ENCODE results near the gene COL4A1. TPM values are rescaled to one million over a fixed set of nuclear protein-coding genes. Genes with fewer than 3 reads are reported as not detected.

The COL4A1 gene
- total and polyA plus RNA-seq, 2 of the 13 experiments (the other 11 are each of a cell fraction or from before 2014, with no cell fraction given), result not detected

DNA sequence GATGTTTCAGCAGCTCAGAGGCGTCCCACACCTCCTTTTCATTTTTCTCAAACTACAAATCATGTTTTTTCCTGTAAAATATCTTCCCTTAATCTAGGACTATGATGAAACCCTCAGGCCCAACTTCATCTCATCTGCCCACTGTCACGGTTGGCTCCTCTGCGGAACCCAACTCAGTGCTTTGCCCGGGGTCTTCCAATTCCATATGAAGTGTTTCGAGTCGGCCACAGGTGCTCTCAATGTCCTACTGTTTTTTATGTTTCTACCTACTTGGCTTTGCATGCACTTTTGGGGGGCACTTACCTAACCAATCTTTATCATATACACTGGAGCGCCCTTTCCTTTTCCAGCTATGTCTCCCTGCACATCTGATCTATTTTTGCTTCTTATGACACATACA, 28.1 kb downstream of the COL4A1 start:
- FAIRE-seq (no peak), DNase-seq (ENCODE audit: low spot score) (no peak), ATAC-seq (no peak)
- no peak overlapping the region for H3K9ac ChIP-seq (ENCODE audit: insufficient read depth, low read depth, low read length)
- H3K4me2 ChIP-seq (ENCODE audit: low read depth, low read length), result no peak overlapping the region
- intact Hi-C loops (cut with micrococcal nuclease; ENCODE audit: unreplicated experiment) (no loop called here), in situ Hi-C loops (cut with HindIII; ENCODE audit: extremely low pct_ligation_motif_present, low pct_unique_long_range_greater_than_20kb) (no loop called here)
- ChIA-PET CTCF (ENCODE audit: low intra/inter-chr PET ratio, low total read pairs) (no interaction called here), POLR2A (no interaction called here)
- no peaks in the 10 kb centered on the region for H3K9me3 ChIP-seq (ENCODE audit: low read length)
- BruUV-seq (replicated peaks), result no TSS peak
- H3K36me3 ChIP-seq (replicated peaks in 1 of 2; ENCODE audit: control insufficient read depth in 1 of 2, insufficient read depth in 2 of 2, low read length in 2 of 2), result no peaks in the 10 kb centered on the region
- 21% methylated on average over 7 of the region's 7 CpGs for WGBS (ENCODE audit: low lambda C conversion rate)
- TF ChIP-seq ZNF740 (CRISPR knock-in tag; IDR thresholded peaks at IDR 0.05) (no peak), MED13 (CRISPR knock-in tag; IDR thresholded peaks at IDR 0.05) (no peak), ZNF577 (CRISPR knock-in tag; IDR thresholded peaks at IDR 0.05; ENCODE audit: borderline replicate concordance, low read depth) (no peak), ZFP41 (CRISPR knock-in tag; IDR thresholded peaks at IDR 0.05; ENCODE audit: borderline replicate concordance) (no peak), REPIN1 (CRISPR knock-in tag; IDR thresholded peaks at IDR 0.05; ENCODE audit: borderline replicate concordance, low read depth) (no peak), REST (IDR thresholded peaks at IDR 0.05; ENCODE audit: borderline replicate concordance in 1 of 2, low read depth in 1 of 2, low read length in 2 of 2) (no peak), FOXM1 (CRISPR knock-in tag; IDR thresholded peaks at IDR 0.05) (no peak), ZMAT3 (CRISPR knock-in tag; conservative IDR thresholded peaks at IDR 0.05) (no peak), ZNF746 (CRISPR knock-in tag; IDR thresholded peaks at IDR 0.05) (no peak)
- H3K4me1 ChIP-seq (ENCODE audit: insufficient read depth, low read length), result no peaks in the 10 kb centered on the region
- no peak overlapping the region for H2AFZ ChIP-seq (ENCODE audit: low read length)
- no peaks in the 10 kb centered on the region for H4K20me1 ChIP-seq (ENCODE audit: insufficient read depth, low read length)
- H3K27ac ChIP-seq (ENCODE audit: extremely low read length, insufficient read depth, low read length), result no peak overlapping the region
- no peak overlapping the region for H3K4me3 ChIP-seq (replicated peaks in 1 of 3; ENCODE audit: insufficient read depth in 1 of 3, low read depth in 2 of 3, low read length in 3 of 3)
- no peaks in the 10 kb centered on the region for H3K79me2 ChIP-seq (ENCODE audit: insufficient read depth, low read length)
- peaks cover 0 to 14% of the 10 kb centered on the region in 2 experiments; a peak in 3 of 5 replicates for H3K27me3 ChIP-seq (ENCODE audit: control insufficient read depth in 1 of 2, insufficient read depth in 2 of 2, low read length in 2 of 2)
